ENCODE data around the gene PRX. TPM values are rescaled to one million over a fixed set of nuclear protein-coding genes. Genes with fewer than 3 reads are reported as not detected.

The PRX gene
- total RNA-seq, 2 donors from 2014 or later = 3.3 to 6.4 TPM

- 90 to 92% methylated on average over 8 to 20 of the region's 20 CpGs for WGBS, 2 experiments (ENCODE audit: insufficient coverage in 1 of 2, insufficient read length in 1 of 2)
- H3K27ac ChIP-seq (ENCODE audit: low read depth, low read length) = no peak overlapping the region
- DNase-seq = no peak
- TF ChIP-seq CTCF (conservative IDR thresholded peaks at IDR 0.05) = no peak
- no peaks in the 10 kb centered on the region for H3K27me3 ChIP-seq (ENCODE audit: control insufficient read depth, insufficient read depth, low read length, poor library complexity, severe bottlenecking)
- H3K4me1 Mint-ChIP-seq = no peaks in the 10 kb centered on the region
- no peak overlapping the region for H3K27ac Mint-ChIP-seq
- no peaks in the 10 kb centered on the region for H3K9me3 ChIP-seq (ENCODE audit: control insufficient read depth, low read length)
- no peak overlapping the region for H3K4me3 Mint-ChIP-seq
- H3K36me3 ChIP-seq (ENCODE audit: control insufficient read depth, insufficient read depth, low read length) = no peaks in the 10 kb centered on the region
- H3K4me3 ChIP-seq (ENCODE audit: low read length) = no peak overlapping the region
- no peaks in the 10 kb centered on the region for H3K4me1 ChIP-seq (ENCODE audit: control insufficient read depth, insufficient read depth, low read length)
- H3K9ac ChIP-seq (ENCODE audit: extremely low read depth, low read length, poor library complexity, severe bottlenecking) = no peak overlapping the region
- H3K36me3 Mint-ChIP-seq (ENCODE audit: low read depth) = no peaks in the 10 kb centered on the region
- H3K27me3 Mint-ChIP-seq (ENCODE audit: insufficient read depth) = peaks cover 45% of the 10 kb centered on the region
- H3K9me3 Mint-ChIP-seq = no peaks in the 10 kb centered on the region
Observed at GRCh38 chr19:40396886-40397567, 16.2 kb downstream of the PRX start.

GRCh38 chr19:40395956-40396355 is 17.2 kb downstream of the PRX start:
- H3K36me3 Mint-ChIP-seq (ENCODE audit: low read depth) = no peaks in the 10 kb centered on the region
- Histone ChIP-seq H3K4me3 (ENCODE audit: low read length) (no peak overlapping the region), H3K4me1 (ENCODE audit: control insufficient read depth, insufficient read depth, low read length) (no peaks in the 10 kb centered on the region), H3K9me3 (ENCODE audit: control insufficient read depth, low read length) (no peaks in the 10 kb centered on the region), H3K27me3 (ENCODE audit: control insufficient read depth, insufficient read depth, low read length, poor library complexity, severe bottlenecking) (no peaks in the 10 kb centered on the region), H3K27ac (ENCODE audit: low read depth, low read length) (no peak overlapping the region), H3K36me3 (ENCODE audit: control insufficient read depth, insufficient read depth, low read length) (no peaks in the 10 kb centered on the region), H3K9ac (ENCODE audit: extremely low read depth, low read length, poor library complexity, severe bottlenecking) (no peak overlapping the region)
- H3K27me3 Mint-ChIP-seq (ENCODE audit: insufficient read depth) = peaks cover 43% of the 10 kb centered on the region
- H3K4me1 Mint-ChIP-seq = no peaks in the 10 kb centered on the region
- DNase-seq = no peak
- TF ChIP-seq CTCF (conservative IDR thresholded peaks at IDR 0.05) = no peak
- no peaks in the 10 kb centered on the region for H3K9me3 Mint-ChIP-seq
- H3K27ac Mint-ChIP-seq = no peak overlapping the region
- H3K4me3 Mint-ChIP-seq = no peak overlapping the region
- whole genome bisulfite sequencing, 2 experiments (ENCODE audit: insufficient coverage in 1 of 2, insufficient read length in 1 of 2) = 93 to 94% methylated on average over 11 to 14 of the region's 14 CpGs

- Histone ChIP-seq H3K36me3 (ENCODE audit: control insufficient read depth, insufficient read depth, low read length) (no peaks in the 10 kb centered on the region), H3K27me3 (ENCODE audit: control insufficient read depth, insufficient read depth, low read length, poor library complexity, severe bottlenecking) (no peaks in the 10 kb centered on the region), H3K9ac (ENCODE audit: extremely low read depth, low read length, poor library complexity, severe bottlenecking) (no peak overlapping the region), H3K27ac (ENCODE audit: low read depth, low read length) (no peak overlapping the region), H3K4me3 (ENCODE audit: low read length) (no peak overlapping the region), H3K9me3 (ENCODE audit: control insufficient read depth, low read length) (no peaks in the 10 kb centered on the region), H3K4me1 (ENCODE audit: control insufficient read depth, insufficient read depth, low read length) (no peaks in the 10 kb centered on the region)
- DNase-seq = no peak
- no peak overlapping the region for H3K27ac Mint-ChIP-seq
- H3K27me3 Mint-ChIP-seq (ENCODE audit: insufficient read depth) = peaks cover 36% of the 10 kb centered on the region
- H3K4me1 Mint-ChIP-seq = peaks cover 4% of the 10 kb centered on the region
- H3K36me3 Mint-ChIP-seq (ENCODE audit: low read depth) = no peaks in the 10 kb centered on the region
- 81 to 85% methylated on average over 13 of the region's 13 CpGs for WGBS, 2 experiments (ENCODE audit: insufficient coverage in 1 of 2, insufficient read length in 1 of 2)
- H3K4me3 Mint-ChIP-seq = no peak overlapping the region
- H3K9me3 Mint-ChIP-seq = no peaks in the 10 kb centered on the region
- no peak for TF ChIP-seq CTCF (conservative IDR thresholded peaks at IDR 0.05)
Observed at GRCh38 chr19:40394816-40395210, 18.4 kb downstream of the PRX start.
